Gastrocnemius medialis (tissue), 4 donors: ENCODE measurements around the gene OR5J2. TPM values are rescaled to one million over a fixed set of nuclear protein-coding genes. Genes with fewer than 3 reads are reported as not detected.
"Not testable (repeated sequence)": the region's sequence is repeated elsewhere in the genome, so short reads cannot be mapped to it uniquely, and the experiment has no call there.

Experiments used
- ATAC-seq, 2 donors: fragments of 150-250 bp; one replicate each; pipeline ENCODE4 v1.9.1; 2016
- DNase-seq, 2 donors: peaks; one replicate each; pipeline ENCODE4 v3.0.0-alpha.2; 2019
- H3K27ac ChIP-seq, 4 donors: fragments of 200-600 bp; sonication (generic); 1 replicate in 1 of 4; 2 replicates in 3 of 4; pipeline ENCODE4 v1.5.1; 2016 to 2018; ENCODE audit warnings: mild to moderate bottlenecking in 2 of 4, moderate library complexity in 1 of 4
- H3K27me3 ChIP-seq, 3 donors: fragments of 200-600 bp; sonication (generic) in 2 of 3; 1 replicate in 1 of 3; 2 replicates in 2 of 3; pipeline versions ENCODE4 v1.5.1 to v1.6.0; 2016 to 2019; ENCODE audit warnings: mild to moderate bottlenecking in 1 of 3, moderate library complexity in 1 of 3
- H3K36me3 ChIP-seq, 2 donors: fragments of 200-600 bp; sonication (generic) in 1 of 2; one replicate each; pipeline ENCODE4 v1.5.1; 2017 to 2018
- H3K4me1 ChIP-seq, 2 donors: fragments of 200-600 bp; sonication (generic) in 1 of 2; one replicate each; pipeline ENCODE4 v1.5.1; 2016 to 2017; ENCODE audit warnings: mild to moderate bottlenecking in 2 of 2
- H3K4me3 ChIP-seq, 4 donors: fragments of 200-600 bp; sonication (generic) in 3 of 4; 1 replicate in 1 of 4; 2 replicates in 3 of 4; pipeline ENCODE4 v1.5.1; 2016 to 2019; ENCODE audit warnings: mild to moderate bottlenecking in 2 of 4
- H3K9me3 ChIP-seq, 3 donors: fragments of 200-600 bp; sonication (generic) in 2 of 3; 1 replicate in 1 of 3; 2 replicates in 2 of 3; pipeline ENCODE4 v1.5.1; 2016 to 2019
- POLR2A ChIP-seq, 2 donors: fragments of 450-650 bp; IDR thresholded peaks; one replicate each; pipeline ENCODE4 v1.6.1; 2017; ENCODE audit warnings: antibody characterized with exemption in 2 of 2, mild to moderate bottlenecking in 2 of 2, moderate library complexity in 2 of 2
- in situ Hi-C, 4 donors: fragments of 200-750 bp; cut with MboI; loops; one replicate each; pipeline versions ENCODE4 v1.15.0 to v1.8.0; 2017; ENCODE audit warnings: low sequenced_read_pairs in 4 of 4
- intact Hi-C: fragments of 100-400 bp; cut with DNase I; formaldehyde crosslinking; loops from one replicate; pipeline ENCODE4 v1.15.1; 2023; ENCODE audit warnings: low total_unique reads
- total RNA-seq, 4 donors: library from RNA; depleted of rRNA; stranded (reverse); fragments of >200 nt; gene quantifications; one replicate each; pipeline versions ENCODE4 v1.1.0 to v1.2.3, GENCODE V29; 2016
- TF ChIP-seq, protein P1 (sequence below), 5 experiments: fragments of 450-650 bp in 3 of 5; fragments of 200-600 bp in 2 of 5; sonication (generic) in 2 of 5; IDR thresholded peaks in 4 of 5; conservative IDR thresholded peaks in 1 of 5; 1 replicate in 4 of 5; 2 replicates in 1 of 5; pipeline ENCODE4 v1.5.1; 2016 to 2019; ENCODE audit warnings: antibody characterized with exemption in 5 of 5, mild to moderate bottlenecking in 3 of 5, moderate library complexity in 3 of 5

OR5J2 gene
- total RNA-seq, 4 donors from 2014 or later = not detected

DNA sequence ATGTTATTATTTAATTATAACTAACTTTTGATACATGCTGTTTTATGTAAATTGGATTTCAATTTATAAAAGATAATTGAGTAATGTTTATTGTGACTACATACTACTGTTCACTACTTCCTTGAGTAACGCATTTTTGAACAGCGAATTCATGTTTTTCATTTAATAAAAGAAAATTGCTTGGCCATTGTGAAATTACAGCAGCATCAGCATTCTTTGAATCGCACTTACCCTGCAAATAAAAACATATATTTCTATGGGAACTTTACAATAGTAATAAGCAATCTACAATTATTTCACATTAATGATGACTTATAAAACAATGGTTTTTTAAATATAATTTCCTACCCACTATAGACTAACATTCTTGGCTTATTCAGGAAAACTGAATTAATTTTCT, 20.3 kb downstream of the OR5J2 start:
- Histone ChIP-seq H3K27ac (no peak overlapping the region), H3K36me3 (no peaks in the 10 kb centered on the region), H3K4me1 (no peaks in the 10 kb centered on the region), H3K27me3 (no peaks in the 10 kb centered on the region), H3K4me3 (no peak overlapping the region), H3K9me3 (no peaks in the 10 kb centered on the region)
- in situ Hi-C loops = no loop called here
- ATAC-seq (no peak), DNase-seq (no peak)
- TF ChIP-seq POLR2A (IDR thresholded peaks at IDR 0.05) = no peak
- TF ChIP-seq, protein P1, sequence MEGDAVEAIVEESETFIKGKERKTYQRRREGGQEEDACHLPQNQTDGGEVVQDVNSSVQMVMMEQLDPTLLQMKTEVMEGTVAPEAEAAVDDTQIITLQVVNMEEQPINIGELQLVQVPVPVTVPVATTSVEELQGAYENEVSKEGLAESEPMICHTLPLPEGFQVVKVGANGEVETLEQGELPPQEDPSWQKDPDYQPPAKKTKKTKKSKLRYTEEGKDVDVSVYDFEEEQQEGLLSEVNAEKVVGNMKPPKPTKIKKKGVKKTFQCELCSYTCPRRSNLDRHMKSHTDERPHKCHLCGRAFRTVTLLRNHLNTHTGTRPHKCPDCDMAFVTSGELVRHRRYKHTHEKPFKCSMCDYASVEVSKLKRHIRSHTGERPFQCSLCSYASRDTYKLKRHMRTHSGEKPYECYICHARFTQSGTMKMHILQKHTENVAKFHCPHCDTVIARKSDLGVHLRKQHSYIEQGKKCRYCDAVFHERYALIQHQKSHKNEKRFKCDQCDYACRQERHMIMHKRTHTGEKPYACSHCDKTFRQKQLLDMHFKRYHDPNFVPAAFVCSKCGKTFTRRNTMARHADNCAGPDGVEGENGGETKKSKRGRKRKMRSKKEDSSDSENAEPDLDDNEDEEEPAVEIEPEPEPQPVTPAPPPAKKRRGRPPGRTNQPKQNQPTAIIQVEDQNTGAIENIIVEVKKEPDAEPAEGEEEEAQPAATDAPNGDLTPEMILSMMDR (IDR thresholded peaks at IDR 0.05 in 4 of 5, conservative IDR thresholded peaks at IDR 0.05 in 1 of 5) = no peak
- intact Hi-C loops = no loop called here

DNA sequence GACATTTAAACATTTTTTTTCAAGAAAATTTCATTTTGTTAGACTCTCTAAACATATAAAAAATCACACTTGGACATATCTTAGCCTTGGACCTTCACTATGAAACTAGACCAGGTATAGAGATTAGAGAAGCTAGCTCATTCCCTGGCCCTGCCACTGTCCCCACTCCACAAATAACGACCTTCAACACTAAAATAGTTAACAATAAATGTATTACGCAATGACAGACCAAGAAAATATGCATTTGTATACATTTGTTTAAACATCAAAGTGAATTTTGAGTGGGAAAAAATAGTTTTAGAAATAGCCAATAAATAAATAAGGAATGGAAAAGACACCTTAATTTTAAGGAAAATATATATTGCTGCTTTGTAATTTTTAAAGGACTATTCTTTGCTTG, 20.9 kb downstream of the OR5J2 start:
- intact Hi-C loops (no loop called here), in situ Hi-C loops (no loop called here)
- Histone ChIP-seq H3K36me3 (no peaks in the 10 kb centered on the region), H3K9me3 (no peaks in the 10 kb centered on the region), H3K27ac (no peak overlapping the region), H3K4me3 (no peak overlapping the region), H3K4me1 (no peaks in the 10 kb centered on the region), H3K27me3 (no peaks in the 10 kb centered on the region)
- DNase-seq = no peak
- ATAC-seq = no peak
- TF ChIP-seq, protein P1 (IDR thresholded peaks at IDR 0.05 in 4 of 5, conservative IDR thresholded peaks at IDR 0.05 in 1 of 5) = no peak
- TF ChIP-seq POLR2A (IDR thresholded peaks at IDR 0.05) = no peak

DNA sequence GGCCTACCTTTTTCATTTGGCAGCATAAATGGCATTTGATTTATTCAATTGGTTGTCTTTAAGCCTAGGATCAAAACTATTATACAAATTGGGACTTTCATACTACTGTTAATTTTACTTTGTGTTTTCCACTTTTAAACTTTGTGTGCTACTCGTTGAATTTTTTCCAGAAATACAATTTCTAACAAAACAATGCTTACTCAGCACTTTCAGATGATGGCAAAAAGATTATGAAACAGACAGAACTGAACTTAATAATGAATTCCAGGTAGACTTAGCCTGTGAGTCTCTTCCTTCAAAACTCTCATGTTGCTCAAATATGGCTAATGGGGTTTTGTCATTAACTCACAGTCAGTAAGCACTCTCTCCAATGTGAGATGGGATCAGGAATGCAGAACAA, 31.4 kb downstream of the OR5J2 start:
- intact Hi-C loops = no loop called here
- no peak for TF ChIP-seq POLR2A (IDR thresholded peaks at IDR 0.05)
- TF ChIP-seq, protein P1 (IDR thresholded peaks at IDR 0.05 in 4 of 5, conservative IDR thresholded peaks at IDR 0.05 in 1 of 5) = no peak
- no peak overlapping the region for H3K27ac ChIP-seq
- in situ Hi-C loops = no loop called here
- H3K9me3 ChIP-seq = no peaks in the 10 kb centered on the region
- ATAC-seq (no peak), DNase-seq (no peak)
- no peak overlapping the region for H3K4me3 ChIP-seq
- H3K36me3 ChIP-seq = no peaks in the 10 kb centered on the region
- no peaks in the 10 kb centered on the region for H3K27me3 ChIP-seq
- no peaks in the 10 kb centered on the region for H3K4me1 ChIP-seq

GRCh38 chr11:56214537-56214936, 38.1 kb downstream of the OR5J2 start:
- H3K9me3 ChIP-seq = no peaks in the 10 kb centered on the region
- H3K27ac ChIP-seq = no peak overlapping the region
- intact Hi-C loops (no loop called here), in situ Hi-C loops (no loop called here)
- H3K4me3 ChIP-seq = no peak overlapping the region
- TF ChIP-seq POLR2A (IDR thresholded peaks at IDR 0.05) = no peak
- TF ChIP-seq, protein P1 (IDR thresholded peaks at IDR 0.05 in 4 of 5, conservative IDR thresholded peaks at IDR 0.05 in 1 of 5) = no peak
- H3K36me3 ChIP-seq = no peaks in the 10 kb centered on the region
- no peaks in the 10 kb centered on the region for H3K27me3 ChIP-seq
- ATAC-seq (no peak), DNase-seq (no peak)
- no peaks in the 10 kb centered on the region for H3K4me1 ChIP-seq

- H3K36me3 ChIP-seq, in situ Hi-C loops, H3K4me1 ChIP-seq, H3K9me3 ChIP-seq, H3K27me3 ChIP-seq, DNase-seq, H3K27ac ChIP-seq, ATAC-seq, intact Hi-C loops, H3K4me3 ChIP-seq: not testable (repeated sequence)
Measured at GRCh38 chr11:56219735-56220134, 43.3 kb downstream of the OR5J2 start.

Other genes with a start within 250 kb of the OR5J2 start
- gene OR5I1, start 240.2 kb upstream of the OR5J2 start, total RNA-seq = not detected
- gene OR10AG1, start 206.7 kb upstream of the OR5J2 start, total RNA-seq = not detected
- gene OR5F1, start 182.0 kb upstream of the OR5J2 start, total RNA-seq = not detected
- gene OR5AS1, start 149.0 kb upstream of the OR5J2 start, total RNA-seq = not detected
- not detected for gene OR8I2, start 83.3 kb upstream of the OR5J2 start, total RNA-seq
- not detected for gene OR8H2, start 72.9 kb upstream of the OR5J2 start, total RNA-seq
- not detected for gene OR8H3, start 54.2 kb upstream of the OR5J2 start, total RNA-seq
- gene OR8J3, start 36.4 kb upstream of the OR5J2 start, total RNA-seq = not detected
- not detected for gene OR8K5, start 16.3 kb upstream of the OR5J2 start, total RNA-seq
- gene OR5T2, start 57.6 kb downstream of the OR5J2 start, total RNA-seq = not detected
- gene OR5T3, start 75.6 kb downstream of the OR5J2 start, total RNA-seq = not detected
- not detected for gene OR5T1, start 97.5 kb downstream of the OR5J2 start, total RNA-seq
- gene OR8H1, start 115.6 kb downstream of the OR5J2 start, total RNA-seq = not detected
- gene OR8K3, start 138.5 kb downstream of the OR5J2 start, total RNA-seq = not detected
- gene OR8K1, start 169.4 kb downstream of the OR5J2 start, total RNA-seq = not detected
- gene OR8J1, start 177.7 kb downstream of the OR5J2 start, total RNA-seq = not detected
- gene OR8U1, start 199.0 kb downstream of the OR5J2 start, total RNA-seq = not detected
- gene OR5AL1, start 236.1 kb downstream of the OR5J2 start, total RNA-seq = not detected